IgD-negative memory B cell (primary cell): ENCODE results near the gene C11orf68. TPM values are rescaled to one million over a fixed set of nuclear protein-coding genes. Genes with fewer than 3 reads are reported as not detected.

Source experiments
- H3K27ac Mint-ChIP-seq, 3 donors: one replicate each; pipeline ENCODE4 v1.8.0; 2020 to 2022; ENCODE audit warnings: mild to moderate bottlenecking in 3 of 3, mixed read lengths in 3 of 3, moderate library complexity in 1 of 3
- H3K27me3 Mint-ChIP-seq: one replicate; pipeline ENCODE4 v1.8.0; 2021; ENCODE audit warnings: mixed read lengths
- H3K36me3 Mint-ChIP-seq: one replicate; pipeline ENCODE4 v1.8.0; 2020; ENCODE audit warnings: mild to moderate bottlenecking, mixed read lengths
- H3K4me1 Mint-ChIP-seq, 3 donors: one replicate each; pipeline ENCODE4 v1.8.0; 2020 to 2022; ENCODE audit warnings: mixed read lengths in 3 of 3, mild to moderate bottlenecking in 1 of 3
- H3K4me3 Mint-ChIP-seq, 4 donors: one replicate each; pipeline ENCODE4 v1.8.0; 2020 to 2022; ENCODE audit warnings: mild to moderate bottlenecking in 4 of 4, mixed read lengths in 4 of 4, moderate library complexity in 3 of 4
- H3K9me3 Mint-ChIP-seq, 3 donors: one replicate each; pipeline ENCODE4 v1.8.0; 2020 to 2021; ENCODE audit warnings: mixed read lengths in 3 of 3, mild to moderate bottlenecking in 1 of 3
- polyA plus RNA-seq: library from polyadenylated mRNA; unstranded; fragments of 300-500 nt; fragmentation: Illumina TruSeq; gene quantifications from one replicate; pipeline ENCODE4 v1.2.3, GENCODE V29; 2021

The C11orf68 gene
- polyA plus RNA-seq, 1 donor from 2014 or later: 61.6 TPM

DNA sequence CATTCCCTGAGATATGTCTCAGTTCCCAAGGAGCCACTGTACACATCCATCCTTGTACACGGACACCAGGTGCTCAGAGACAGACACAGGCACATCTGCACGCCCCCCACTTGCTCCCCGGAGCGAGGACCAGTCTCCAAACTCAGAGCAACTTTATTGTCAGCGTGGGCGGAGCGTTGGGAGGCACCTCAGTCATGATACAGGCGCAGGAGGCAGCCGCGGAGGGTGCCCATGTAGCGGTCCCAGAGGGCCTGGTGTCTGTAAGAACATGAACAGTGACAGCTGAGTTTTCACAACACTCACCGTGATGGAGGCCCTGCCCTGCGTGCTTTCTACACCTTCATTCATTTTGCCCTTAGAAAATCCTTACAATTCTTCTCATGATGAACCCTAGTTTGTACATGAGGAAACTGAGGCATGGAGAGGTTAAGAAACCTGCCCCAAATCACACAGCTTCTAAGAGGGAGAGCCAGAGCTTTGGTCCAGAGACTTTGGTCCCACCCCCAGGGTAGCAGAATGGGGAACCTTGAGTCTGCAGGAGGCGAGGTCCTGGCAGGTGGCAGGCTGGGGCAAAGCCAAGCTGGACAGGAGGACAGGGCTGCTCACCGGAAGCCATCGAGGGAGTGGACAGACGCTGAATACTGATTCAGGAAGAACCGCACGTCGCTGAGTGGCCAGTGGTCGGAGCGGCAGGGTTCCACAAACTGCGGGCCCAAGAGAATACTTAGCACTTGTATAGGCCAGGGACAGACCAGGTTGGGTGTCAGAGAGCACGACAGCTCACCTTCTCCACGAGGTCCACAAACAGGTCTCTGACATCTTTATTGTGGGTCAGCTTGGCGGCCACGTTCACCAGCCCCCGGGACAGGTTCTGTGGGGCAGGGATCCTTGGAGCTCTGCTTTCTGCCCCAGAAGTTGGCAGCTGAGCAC is 34.8 kb downstream of the C11orf68 start:
- Mint-ChIP-seq H3K36me3 (no peaks in the 10 kb centered on the region), H3K27ac (peak overlapping the region in 2 of 3 donors; percentile 81 to 95), H3K27me3 (no peaks in the 10 kb centered on the region), H3K4me1 (peaks cover 16 to 23% (median 19%) of the 10 kb centered on the region in 3 donors), H3K9me3 (no peaks in the 10 kb centered on the region), H3K4me3 (peak overlapping the region in 2 of 4 donors; percentile 66 to 88)

DNA sequence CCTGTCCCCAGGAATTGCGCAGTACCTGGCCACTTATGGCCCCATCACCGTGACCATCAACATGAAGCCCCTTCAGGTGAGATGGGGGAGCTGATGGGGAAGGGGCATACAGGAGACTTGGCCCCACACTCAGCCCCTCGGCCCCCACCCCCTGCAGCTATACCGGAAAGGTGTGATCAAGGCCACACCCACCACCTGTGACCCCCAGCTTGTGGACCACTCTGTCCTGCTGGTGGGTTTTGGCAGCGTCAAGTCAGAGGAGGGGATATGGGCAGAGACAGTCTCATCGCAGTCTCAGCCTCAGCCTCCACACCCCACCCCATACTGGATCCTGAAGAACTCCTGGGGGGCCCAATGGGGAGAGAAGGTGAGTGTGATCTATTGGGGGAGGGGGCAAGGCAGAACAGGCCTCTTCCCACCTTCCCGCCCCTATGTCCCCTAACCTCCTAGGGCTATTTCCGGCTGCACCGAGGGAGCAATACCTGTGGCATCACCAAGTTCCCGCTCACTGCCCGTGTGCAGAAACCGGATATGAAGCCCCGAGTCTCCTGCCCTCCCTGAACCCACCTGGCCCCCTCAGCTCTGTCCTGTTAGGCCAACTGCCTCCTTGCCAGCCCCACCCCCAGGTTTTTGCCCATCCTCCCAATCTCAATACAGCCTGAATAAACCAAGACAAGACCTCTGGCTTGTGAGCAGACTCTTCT is 35.7 kb downstream of the C11orf68 start:
- Mint-ChIP-seq H3K4me1 (peaks cover 9 to 17% (median 14%) of the 10 kb centered on the region in 3 donors), H3K27me3 (no peaks in the 10 kb centered on the region), H3K4me3 (no peak overlapping the region), H3K27ac (no peak overlapping the region), H3K9me3 (no peaks in the 10 kb centered on the region), H3K36me3 (no peaks in the 10 kb centered on the region)

DNA sequence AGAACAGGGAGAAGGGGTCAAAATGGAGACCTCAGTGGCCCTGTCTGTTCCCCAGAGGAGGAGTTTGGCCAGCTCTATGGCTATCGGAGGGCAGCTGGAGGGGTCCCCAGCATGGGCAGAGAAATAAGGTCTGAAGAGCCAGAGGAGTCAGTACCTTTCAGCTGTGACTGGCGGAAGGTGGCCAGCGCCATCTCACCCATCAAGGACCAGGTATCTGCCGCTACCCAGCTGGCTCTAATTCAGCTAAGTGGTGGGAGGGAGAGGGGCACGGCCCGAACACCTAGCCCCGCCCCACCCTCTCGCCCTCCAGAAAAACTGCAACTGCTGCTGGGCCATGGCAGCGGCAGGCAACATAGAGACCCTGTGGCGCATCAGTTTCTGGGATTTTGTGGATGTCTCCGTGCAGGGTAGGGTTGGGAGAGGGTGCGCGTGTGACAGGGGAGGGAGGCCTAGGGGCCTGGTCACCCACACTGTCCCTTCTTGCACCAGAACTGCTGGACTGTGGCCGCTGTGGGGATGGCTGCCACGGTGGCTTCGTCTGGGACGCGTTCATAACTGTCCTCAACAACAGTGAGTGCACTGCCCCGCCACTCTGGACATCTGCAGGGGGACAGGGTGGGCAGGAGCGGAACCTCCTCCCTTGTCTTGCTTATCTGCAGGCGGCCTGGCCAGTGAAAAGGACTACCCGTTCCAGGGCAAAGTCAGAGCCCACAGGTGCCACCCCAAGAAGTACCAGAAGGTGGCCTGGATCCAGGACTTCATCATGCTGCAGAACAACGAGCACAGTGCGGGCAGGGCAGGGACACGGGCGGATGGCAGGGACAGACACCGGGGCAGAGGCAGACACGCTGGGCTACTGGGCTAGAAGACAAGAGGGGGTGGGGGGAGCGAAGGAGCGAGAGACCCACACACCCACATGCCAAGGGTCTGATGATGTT is 36.5 kb downstream of the C11orf68 start:
- Mint-ChIP-seq H3K27ac (no peak overlapping the region), H3K36me3 (no peaks in the 10 kb centered on the region), H3K9me3 (no peaks in the 10 kb centered on the region), H3K4me3 (peak overlapping the region in 1 of 4 donors; percentile 45), H3K4me1 (peaks cover 8 to 15% (median 13%) of the 10 kb centered on the region in 3 donors), H3K27me3 (no peaks in the 10 kb centered on the region)

- Mint-ChIP-seq H3K36me3 (no peaks in the 10 kb centered on the region), H3K4me3 (peak overlapping the region in 1 of 4 donors; percentile 84), H3K4me1 (peaks cover 8 to 11% (median 9%) of the 10 kb centered on the region in 3 donors), H3K9me3 (no peaks in the 10 kb centered on the region), H3K27ac (peak overlapping the region in 1 of 3 donors; percentile 74), H3K27me3 (no peaks in the 10 kb centered on the region)
Measured at GRCh38 chr11:65880844-65881421, 37.9 kb downstream of the C11orf68 start.

- Mint-ChIP-seq H3K4me1 (peaks cover 6 to 7% (median 7%) of the 10 kb centered on the region in 3 donors), H3K9me3 (no peaks in the 10 kb centered on the region), H3K36me3 (no peaks in the 10 kb centered on the region), H3K27ac (peak overlapping the region in 1 of 3 donors; percentile 74), H3K4me3 (peak overlapping the region in 1 of 4 donors; percentile 65), H3K27me3 (no peaks in the 10 kb centered on the region)
Measured at GRCh38 chr11:65880027-65880426, 38.8 kb downstream of the C11orf68 start.

DNA sequence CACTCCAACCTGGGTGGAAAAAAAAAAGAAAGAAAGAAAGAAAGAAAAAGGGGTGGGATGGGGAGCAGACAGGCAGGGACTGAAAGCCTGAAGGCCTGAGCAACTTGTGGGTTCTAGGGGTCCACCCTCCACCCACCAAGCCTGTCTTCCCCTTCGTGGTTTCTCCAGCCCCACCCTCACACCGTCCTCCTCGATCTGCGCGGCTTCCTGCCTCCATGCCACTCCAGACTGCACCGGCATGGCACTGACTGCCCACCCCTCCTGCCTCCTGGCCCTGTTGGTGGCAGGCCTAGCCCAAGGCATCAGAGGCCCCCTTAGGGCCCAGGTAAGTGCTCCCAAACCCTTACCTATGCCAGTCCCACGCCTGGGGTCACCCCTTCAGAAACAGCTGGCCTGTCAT is 39.2 kb downstream of the C11orf68 start, which contains the start of gene CTSW:
TSS of gene CTSW (plus strand) at position 221 of the 400 bp plus-strand sequence. CDS start at position 239, 18 bp downstream.
- Mint-ChIP-seq H3K27ac (peak within 1 kb of the TSS in 1 of 3 donors; percentile 74), H3K36me3 (no peaks in the 10 kb centered on the region), H3K4me3 (peak within 1 kb of the TSS in 1 of 4 donors; percentile 84), H3K27me3 (no peaks in the 10 kb centered on the region), H3K9me3 (no peaks in the 10 kb centered on the region), H3K4me1 (peaks cover 2 to 6% (median 3%) of the 10 kb centered on the region in 3 donors)

DNA sequence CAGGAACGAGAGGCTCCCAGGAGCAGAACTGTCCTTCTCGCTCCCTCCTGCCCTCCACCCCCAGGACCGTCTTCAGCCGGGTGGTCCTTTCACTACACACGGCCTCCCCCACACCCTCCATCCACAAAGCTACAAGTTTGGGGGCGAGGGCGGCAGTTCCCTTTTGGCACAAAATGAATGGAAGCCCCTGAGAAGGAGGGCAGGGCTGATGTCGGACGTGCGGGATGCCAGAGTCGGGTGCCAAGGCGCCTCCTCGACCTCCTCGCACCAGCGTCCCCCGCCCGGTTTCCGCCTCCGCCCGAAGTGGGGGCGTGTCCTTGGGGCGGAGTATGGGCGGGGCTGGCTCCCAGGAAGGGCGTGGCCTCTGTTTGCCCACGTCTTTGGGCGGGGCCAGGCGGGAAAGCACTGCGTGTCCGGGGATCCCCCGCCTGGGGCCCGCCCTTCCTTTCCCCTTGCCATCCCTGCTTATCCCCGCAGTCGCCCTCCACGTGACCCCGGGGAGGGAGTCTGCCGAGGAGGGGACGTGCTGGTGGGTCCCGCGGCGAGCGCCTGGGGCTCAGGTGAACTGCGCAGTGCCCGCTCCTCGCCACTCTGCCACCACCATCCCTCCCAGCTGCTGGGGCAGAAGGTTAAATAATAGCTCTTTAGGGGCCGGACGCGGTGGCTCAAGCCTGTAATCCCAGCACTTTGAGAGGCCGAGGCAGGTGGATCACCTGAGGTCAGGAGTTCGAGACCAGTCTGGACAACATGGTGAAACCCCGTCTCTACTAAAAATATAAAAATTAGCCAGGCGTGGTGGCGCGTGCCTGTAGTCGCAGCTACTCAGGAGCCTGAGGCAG is 45.3 kb downstream of the C11orf68 start:
- Mint-ChIP-seq H3K4me3 (peak overlapping the region; percentile 80 to 95 (median 89)), H3K27ac (peak overlapping the region; percentile 79 to 91 (median 87)), H3K9me3 (no peaks in the 10 kb centered on the region), H3K27me3 (peaks cover 5% of the 10 kb centered on the region), H3K36me3 (no peaks in the 10 kb centered on the region), H3K4me1 (peaks cover 5 to 13% (median 12%) of the 10 kb centered on the region in 3 donors)

GRCh38 chr11:65872586-65873317 is 46.1 kb downstream of the C11orf68 start, which contains the start of gene EFEMP2:
EFEMP2 (minus strand) TSS chr11:65872800; CDS start chr11:65872354, 446 bp downstream.
- Mint-ChIP-seq H3K36me3 (no peaks in the 10 kb centered on the region), H3K27me3 (peaks cover 5% of the 10 kb centered on the region), H3K9me3 (no peaks in the 10 kb centered on the region), H3K4me3 (peak within 1 kb of the TSS; percentile 80 to 95 (median 89)), H3K27ac (peak within 1 kb of the TSS; percentile 79 to 91 (median 87)), H3K4me1 (peaks cover 5 to 13% (median 12%) of the 10 kb centered on the region in 3 donors)

DNA sequence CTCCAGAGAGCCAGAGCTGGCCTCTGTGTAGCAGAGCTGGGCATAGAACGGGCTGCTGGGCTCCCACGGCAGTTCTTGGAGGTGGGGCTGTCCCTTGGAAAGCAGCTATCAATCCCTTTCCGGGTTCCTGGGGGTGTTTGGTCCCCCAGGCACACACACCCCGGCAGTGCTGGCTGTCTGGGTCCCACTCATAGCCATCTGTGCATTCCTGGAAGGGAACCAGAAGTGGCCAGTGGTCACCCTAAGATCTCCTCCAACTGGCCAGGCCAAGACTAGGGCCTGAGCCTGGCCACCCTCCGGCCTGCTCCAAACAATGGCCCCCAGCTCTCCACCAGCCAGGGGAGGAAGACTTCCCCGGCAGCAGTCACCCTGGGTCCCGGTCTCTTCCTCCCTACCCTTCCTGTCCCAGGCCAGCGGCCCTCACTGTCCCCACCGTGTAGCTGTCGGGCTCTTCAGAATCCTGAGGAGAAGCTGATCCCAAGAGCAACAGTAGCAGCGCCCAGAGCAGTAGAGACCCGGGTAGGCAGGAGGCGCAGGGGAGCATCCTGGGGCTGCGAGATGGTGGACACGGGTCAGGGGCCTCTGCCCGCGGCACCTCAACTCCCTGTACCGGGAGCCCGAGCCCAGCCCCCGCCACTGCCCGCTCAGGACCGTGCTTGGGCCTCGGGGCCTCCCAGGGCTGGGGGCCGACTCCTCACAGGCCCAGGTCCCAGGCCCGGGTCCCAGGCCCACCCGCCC is 46.9 kb downstream of the C11orf68 start:
- Mint-ChIP-seq H3K4me3 (peak overlapping the region; percentile 8 to 60 (median 29)), H3K4me1 (peaks cover 5 to 13% (median 12%) of the 10 kb centered on the region in 3 donors), H3K36me3 (peaks cover 2% of the 10 kb centered on the region), H3K9me3 (no peaks in the 10 kb centered on the region), H3K27me3 (peaks cover 5% of the 10 kb centered on the region), H3K27ac (no peak overlapping the region)

GRCh38 chr11:65870706-65871681 is 47.9 kb downstream of the C11orf68 start:
- Mint-ChIP-seq H3K4me3 (peak overlapping the region in 2 of 4 donors; percentile 55 to 60), H3K4me1 (peaks cover 5 to 13% (median 12%) of the 10 kb centered on the region in 3 donors), H3K9me3 (no peaks in the 10 kb centered on the region), H3K36me3 (peaks cover 2% of the 10 kb centered on the region), H3K27me3 (peaks cover 5% of the 10 kb centered on the region), H3K27ac (peak overlapping the region in 1 of 3 donors; percentile 39)

DNA sequence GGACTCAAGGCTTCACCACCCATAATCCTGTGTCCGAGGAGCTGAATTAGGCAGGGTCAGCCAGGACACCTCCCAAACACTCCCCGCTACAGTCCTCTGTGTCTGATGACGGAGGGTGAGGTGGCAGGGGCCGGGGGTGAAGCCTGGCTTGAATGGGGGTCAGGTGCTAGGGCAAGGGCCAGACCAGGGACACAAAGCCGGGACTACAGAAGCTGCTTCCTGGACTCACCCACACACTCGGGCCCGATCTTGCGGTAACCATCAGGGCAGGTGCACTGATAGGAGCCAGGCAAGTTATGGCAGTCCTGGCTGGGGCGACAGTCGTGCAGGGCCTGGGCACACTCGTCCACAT is 48.6 kb downstream of the C11orf68 start:
- Mint-ChIP-seq H3K4me3 (peak overlapping the region in 2 of 4 donors; percentile 55 to 60), H3K4me1 (peaks cover 5 to 13% (median 12%) of the 10 kb centered on the region in 3 donors), H3K36me3 (peaks cover 2% of the 10 kb centered on the region), H3K9me3 (no peaks in the 10 kb centered on the region), H3K27ac (peak overlapping the region in 1 of 3 donors; percentile 18), H3K27me3 (peaks cover 5% of the 10 kb centered on the region)
